GM12878 (cell line): ENCODE data around the gene RHCG. TPM values are rescaled to one million over a fixed set of nuclear protein-coding genes. Genes with fewer than 3 reads are reported as not detected.

ENCODE experiments used
- ATAC-seq: fragments of 200-7000 bp; cut with Tn5 transposase; 3 replicates; pipeline ENCODE4 v1.9.1; 2020; ENCODE audit warnings: mild to moderate bottlenecking, moderate library complexity
- BruUV-seq: library from RNA; stranded (reverse); fragments of 400-500 nt; replicated peaks from 2 replicates; lab custom pipeline; 2021; lab: Mats Ljungman, UMichigan
- CTCF ChIA-PET: fragments of 300-600 bp; sonication (Branson Sonifier 250); formaldehyde crosslinking; extraction: SDS; loops from one replicate; lab custom pipeline; 2021; ENCODE audit warnings: inconsistent platforms; lab: Yijun Ruan, JAX
- POLR2A ChIA-PET: fragments of 350-600 bp; formaldehyde crosslinking; extraction: SDS; loops from one replicate; lab custom pipeline; 2021; ENCODE audit warnings: inconsistent platforms; lab: Charles Lee
- RAD21 ChIA-PET: fragments of 300-600 bp; sonication (Branson Sonifier 250); formaldehyde crosslinking; loops from one replicate; lab custom pipeline; 2023; ENCODE audit warnings: antibody characterized with exemption; ENCODE audit not compliant: unreplicated experiment; lab: Charles Lee
- SMC1A ChIA-PET: fragments of 300-600 bp; sonication (Branson Sonifier 250); formaldehyde crosslinking; loops from one replicate; lab custom pipeline; 2023; ENCODE audit not compliant: unreplicated experiment, uncharacterized antibody; lab: Charles Lee
- DNase-seq: peaks from one replicate; pipeline ENCODE4 v3.0.0-alpha.2; 2011; ENCODE audit warnings: low read depth, low spot score
- FAIRE-seq: peaks from 3 replicates; lab custom pipeline; 2011; peaks lifted over from hg19 to GRCh38; lab: Jason Lieb, UNC
- H2AFZ ChIP-seq: 2 replicates; pipeline ENCODE4 v1.6.0; 2011; ENCODE audit warnings: low read depth, low read length, control low read depth; ENCODE audit not compliant: control insufficient read depth
- H3K27ac ChIP-seq: 2 replicates; pipeline ENCODE4 v1.5.1; 2011; ENCODE audit warnings: control low read depth; ENCODE audit not compliant: control insufficient read depth, insufficient read depth
- H3K27me3 ChIP-seq, 2 experiments: replicated peaks in 1 of 2; 2 replicates each; pipeline versions ENCODE4 v1.6.0 to v1.6.1; 2011; ENCODE audit warnings: low read length in 1 of 2; ENCODE audit not compliant: control insufficient read depth in 2 of 2, insufficient read depth in 2 of 2
- H3K36me3 ChIP-seq, 2 experiments: 2 replicates each; pipeline ENCODE4 v1.5.1; 2011; ENCODE audit warnings: low read length in 1 of 2; ENCODE audit not compliant: control insufficient read depth in 2 of 2, insufficient read depth in 2 of 2
- H3K4me1 ChIP-seq: 2 replicates; pipeline ENCODE4 v1.6.1; 2011; ENCODE audit warnings: mild to moderate bottlenecking, low read length, moderate library complexity, mixed read lengths; ENCODE audit not compliant: control insufficient read depth, insufficient read depth
- H3K4me2 ChIP-seq: 2 replicates; pipeline ENCODE4 v1.6.0; 2011; ENCODE audit warnings: control low read depth; ENCODE audit not compliant: control insufficient read depth, insufficient read depth
- H3K4me3 ChIP-seq: fragments of 200-600 bp; sonication (generic); 2 replicates; pipeline ENCODE4 v1.5.1; 2016
- H3K79me2 ChIP-seq: 2 replicates; pipeline ENCODE4 v1.6.0; 2011; ENCODE audit warnings: low read length; ENCODE audit not compliant: control insufficient read depth, insufficient read depth
- H3K9ac ChIP-seq: 2 replicates; pipeline ENCODE4 v1.8.0; 2011; ENCODE audit warnings: low read length, control low read depth, mixed read lengths; ENCODE audit not compliant: control insufficient read depth, insufficient read depth
- H3K9me3 ChIP-seq: replicated peaks from 3 replicates; pipeline ENCODE4 v1.5.1; 2011; ENCODE audit warnings: mild to moderate bottlenecking, low read length; ENCODE audit not compliant: control insufficient read depth, insufficient read depth
- H4K20me1 ChIP-seq: 2 replicates; pipeline ENCODE4 v1.6.0; 2011; ENCODE audit not compliant: control insufficient read depth, insufficient read depth
- ASH2L ChIP-seq: fragments of 300-600, 200-600 bp; sonication (generic); IDR thresholded peaks from 2 replicates; pipeline ENCODE4 v1.6.1; 2017; ENCODE audit warnings: low read depth, mild to moderate bottlenecking, borderline replicate concordance
- DPF2 ChIP-seq: fragments of 450-650 bp; IDR thresholded peaks from 2 replicates; pipeline ENCODE4 v1.6.1; 2017; ENCODE audit warnings: mild to moderate bottlenecking
- E2F4 ChIP-seq: IDR thresholded peaks from 2 replicates; pipeline ENCODE4 v1.6.1; 2012; ENCODE audit warnings: low read depth, low read length, improper control_type of control experiment
- ETV6 ChIP-seq, 2 experiments: fragments of 450-650 bp in 1 of 2; IDR thresholded peaks in 1 of 2; conservative IDR thresholded peaks in 1 of 2; 2 replicates each; pipeline ENCODE4 v1.6.1; 2014; ENCODE audit warnings: antibody characterized with exemption in 1 of 2, borderline replicate concordance in 1 of 2, low read depth in 1 of 2, mild to moderate bottlenecking in 1 of 2, moderate library complexity in 1 of 2
- IKZF1 ChIP-seq: fragments of 450-650 bp; conservative IDR thresholded peaks from 2 replicates; pipeline ENCODE4 v1.6.1; 2017; ENCODE audit warnings: antibody characterized with exemption, mild to moderate bottlenecking
- NBN ChIP-seq: fragments of 450-650 bp; IDR thresholded peaks from 2 replicates; pipeline ENCODE4 v1.6.1; 2016
- POU2F2 ChIP-seq: IDR thresholded peaks from 3 replicates; pipeline ENCODE4 v1.6.1; 2011; ENCODE audit warnings: low read depth, mild to moderate bottlenecking, low read length, borderline replicate concordance
- STAT1 ChIP-seq: fragments of 450-650 bp; conservative IDR thresholded peaks from 2 replicates; pipeline ENCODE4 v1.6.1; 2014; ENCODE audit warnings: antibody characterized with exemption, mild to moderate bottlenecking
- TCF12 ChIP-seq: IDR thresholded peaks from 2 replicates; pipeline ENCODE4 v1.6.1; 2011; ENCODE audit warnings: low read depth, mild to moderate bottlenecking, low read length
- ZBTB33 ChIP-seq: fragments of 450-650 bp; IDR thresholded peaks from 2 replicates; pipeline ENCODE4 v1.6.1; 2017; ENCODE audit warnings: mild to moderate bottlenecking
- ZNF207 ChIP-seq: fragments of 450-650 bp; IDR thresholded peaks from 2 replicates; pipeline ENCODE4 v1.6.1; 2014; ENCODE audit warnings: antibody characterized with exemption, mild to moderate bottlenecking, borderline replicate concordance
- ZNF274 ChIP-seq: IDR thresholded peaks from one replicate; pipeline ENCODE4 v1.8.0; 2011; ENCODE audit not compliant: insufficient read length, insufficient read depth
- WGBS: methylation state at CpG from one replicate; pipeline ENCODE4 v1.1.6; 2016; ENCODE audit warnings: low lambda C conversion rate; ENCODE audit not compliant: insufficient replicate concordance, insufficient coverage; ENCODE audit errors: missing lambda C conversion rate; 5-methylcytosine and 5-hydroxymethylcytosine counted together
- in situ Hi-C: fragments of 300-500 bp; cut with MboI; formaldehyde crosslinking; loops from 9 replicates; pipeline ENCODE4 v1.14.3; 2018; ENCODE audit warnings: mixed read lengths
- intact Hi-C: fragments of 100-400 bp; cut with micrococcal nuclease; formaldehyde crosslinking; loops from one replicate; pipeline ENCODE4 v1.14.2; 2022; ENCODE audit not compliant: unreplicated experiment
- polyA plus RNA-seq, 11 experiments: library from polyadenylated mRNA; depleted of rRNA in 4 of 11; unstranded in 6 of 11; stranded (reverse) in 5 of 11; fragments of >200 nt; fragmentation: Nextera tagmentation in 4 of 11; fragmentation: Illumina TruSeq in 1 of 11; extraction: Ambion mirVana in 4 of 11; extraction: Trizol in 1 of 11; gene quantifications; 1 replicate in 1 of 11; 2 replicates in 10 of 11; pipeline versions ENCODE4 v1.2.1 to v1.2.3, GENCODE V29; 2011 to 2016; ENCODE audit warnings: inconsistent platforms in 2 of 11, missing spikeins in 2 of 11, low read depth in 1 of 11
- total RNA-seq, 4 experiments: library from RNA; depleted of rRNA in 3 of 4; stranded (reverse); fragments of >200 nt in 3 of 4; fragmentation: Illumina TruSeq in 1 of 4; extraction: Trizol in 1 of 4; gene quantifications; 2 replicates each; pipeline versions ENCODE4 v1.2.1 to v1.2.3, GENCODE V29; 2013 to 2021

RHCG gene
- total and polyA plus RNA-seq, 10 of the 15 experiments (the other 5 are each of a cell fraction or from before 2014, with no cell fraction given) = 0.05 to 0.11 TPM; not detected in 8

- no peak overlapping the region for H3K9ac ChIP-seq
- no peaks in the 10 kb centered on the region for H4K20me1 ChIP-seq
- RAD21 ChIA-PET = no interaction called here
- H3K4me1 ChIP-seq = peaks cover 17% of the 10 kb centered on the region
- H3K9me3 ChIP-seq = no peaks in the 10 kb centered on the region
- H3K79me2 ChIP-seq = no peaks in the 10 kb centered on the region
- no TSS peak for BruUV-seq
- no peak overlapping the region for H3K4me2 ChIP-seq
- H3K27ac ChIP-seq = no peak overlapping the region
- intact Hi-C loops = no loop called here
- H3K36me3 ChIP-seq = no peaks in the 10 kb centered on the region
- no peak for DNase-seq
- H2AFZ ChIP-seq = no peak overlapping the region
- WGBS = 61% methylated on average over 9 of the region's 9 CpGs
- H3K27me3 ChIP-seq = peaks cover 0 to 2% of the 10 kb centered on the region in 2 experiments; a peak in 1 of 4 replicates
- POLR2A ChIA-PET = no interaction called here
- in situ Hi-C loops = no loop called here
- SMC1A ChIA-PET = no interaction called here
- no peak overlapping the region for H3K4me3 ChIP-seq
- no peak for FAIRE-seq
- no peak for ATAC-seq
- TF ChIP-seq E2F4 (no peak), IKZF1 (no peak), ZNF274 (no peak), DPF2 (no peak), POU2F2 (no peak), ETV6 (conservative IDR thresholded peaks at IDR 0.05 in 1 of 2, IDR thresholded peaks at IDR 0.05 in 1 of 2; ENCODE audit: borderline replicate concordance in 1 of 2, low read depth in 1 of 2) (no peak), ZBTB33 (no peak), ZNF207 (no peak), TCF12 (no peak), ASH2L (no peak), NBN (no peak), STAT1 (no peak)
- TF ChIP-seq, all 136 proteins: peak for 0
- CTCF ChIA-PET = interaction anchor here (1.5 to 1.8 kb wide), 2 partner anchors 10 to 81 kb away, joined by 5 to 8 read pairs; no protein-coding TSS in a partner anchor
Measured at GRCh38 chr15:89439764-89440163, 56.6 kb downstream of the RHCG start.
